Measurements from ENCODE around the gene CDC42BPB.

Gene CDC42BPB

GRCh38 chr14:102958461-102958860 is 98.9 kb downstream of the CDC42BPB start:
- no peak for TF ChIP-seq CTCF (IDR thresholded peaks at IDR 0.05; ENCODE audit: low read length, missing control alignments)
- no peak for DNase-seq (ENCODE audit: low read depth)
- H3K4me3 ChIP-seq (replicated peaks; ENCODE audit: low read depth, low read length): no peak overlapping the region

- no peak for TF ChIP-seq CTCF (IDR thresholded peaks at IDR 0.05; ENCODE audit: low read length, missing control alignments)
- no peak overlapping the region for H3K4me3 ChIP-seq (replicated peaks; ENCODE audit: low read depth, low read length)
- no peak for DNase-seq (ENCODE audit: low read depth)
Measured at GRCh38 chr14:102957222-102957621, 100.1 kb downstream of the CDC42BPB start.

GRCh38 chr14:102955636-102956408 is 101.5 kb downstream of the CDC42BPB start:
- no peak for TF ChIP-seq CTCF (IDR thresholded peaks at IDR 0.05; ENCODE audit: low read length, missing control alignments)
- no peak for DNase-seq (ENCODE audit: low read depth)
- no peak overlapping the region for H3K4me3 ChIP-seq (replicated peaks; ENCODE audit: low read depth, low read length)

- TF ChIP-seq CTCF (IDR thresholded peaks at IDR 0.05; ENCODE audit: low read length, missing control alignments): no peak
- no peak overlapping the region for H3K4me3 ChIP-seq (replicated peaks; ENCODE audit: low read depth, low read length)
- no peak for DNase-seq (ENCODE audit: low read depth)
Measured at GRCh38 chr14:102954081-102954789, 103.1 kb downstream of the CDC42BPB start.

GRCh38 chr14:102953100-102953499 is 104.2 kb downstream of the CDC42BPB start:
- no peak for DNase-seq (ENCODE audit: low read depth)
- TF ChIP-seq CTCF (IDR thresholded peaks at IDR 0.05; ENCODE audit: low read length, missing control alignments): no peak
- H3K4me3 ChIP-seq (replicated peaks; ENCODE audit: low read depth, low read length): no peak overlapping the region

- DNase-seq (ENCODE audit: low read depth): no peak
- no peak overlapping the region for H3K4me3 ChIP-seq (replicated peaks; ENCODE audit: low read depth, low read length)
- TF ChIP-seq CTCF (IDR thresholded peaks at IDR 0.05; ENCODE audit: low read length, missing control alignments): no peak
Measured at GRCh38 chr14:102952276-102952675, 105.1 kb downstream of the CDC42BPB start.

Data from fibroblast of pulmonary artery (primary cell).